H1 (cell line): ENCODE measurements around the gene SCP2.

Source experiments
- CEBPB ChIP-seq: IDR thresholded peaks from 2 replicates; pipeline ENCODE4 v1.6.1; 2012; ENCODE audit warnings: low read depth, low read length
- EZH2 ChIP-seq: fragments of 200-600 bp; sonication (generic); IDR thresholded peaks from 2 replicates; pipeline ENCODE4 v1.7.1; 2012; ENCODE audit warnings: low read depth, mild to moderate bottlenecking, moderate library complexity, low read length, inconsistent platforms; ENCODE audit not compliant: severe bottlenecking
- FOSL1 ChIP-seq: IDR thresholded peaks from 2 replicates; pipeline ENCODE4 v1.6.1; 2011; ENCODE audit warnings: mild to moderate bottlenecking, low read depth, low read length, moderate library complexity; ENCODE audit not compliant: insufficient read depth
- HDAC2 ChIP-seq, 2 experiments: fragments of 300-600 bp in 1 of 2; sonication (generic) in 1 of 2; IDR thresholded peaks; 2 replicates each; pipeline ENCODE4 v1.6.1; 2011 to 2012; ENCODE audit warnings: low read depth in 2 of 2, low read length in 2 of 2, mild to moderate bottlenecking in 2 of 2, moderate library complexity in 2 of 2, borderline replicate concordance in 1 of 2, inconsistent platforms in 1 of 2
- HDAC6 ChIP-seq: IDR thresholded peaks from one replicate; pipeline ENCODE4 v1.7.1; 2012; ENCODE audit warnings: low read depth, mild to moderate bottlenecking, inconsistent platforms, low read length, moderate library complexity
- POLR2A ChIP-seq, 2 experiments: IDR thresholded peaks; 1 replicate in 1 of 2; 2 replicates in 1 of 2; pipeline ENCODE4 v1.6.1; 2011; ENCODE audit warnings: low read depth in 2 of 2, low read length in 2 of 2, mild to moderate bottlenecking in 2 of 2; ENCODE audit errors: control extremely low read depth in 1 of 2
- TAF1 ChIP-seq: IDR thresholded peaks from 2 replicates; pipeline ENCODE4 v1.6.1; 2011; ENCODE audit warnings: mild to moderate bottlenecking, low read depth, low read length
- TCF12 ChIP-seq: IDR thresholded peaks from 2 replicates; pipeline ENCODE4 v1.6.1; 2011; ENCODE audit warnings: low read depth, mild to moderate bottlenecking, low read length
- YY1 ChIP-seq: IDR thresholded peaks from 2 replicates; pipeline ENCODE4 v1.6.1; 2011; ENCODE audit warnings: low read depth, mild to moderate bottlenecking, low read length
- TF ChIP-seq, protein P1 (sequence below), 3 experiments: IDR thresholded peaks; 1 replicate in 2 of 3; 2 replicates in 1 of 3; pipeline versions ENCODE4 v1.5.1 to v1.6.1; 2011; ENCODE audit warnings: low read length in 3 of 3, mild to moderate bottlenecking in 3 of 3, inconsistent platforms in 2 of 3, low read depth in 1 of 3, moderate library complexity in 1 of 3; ENCODE audit not compliant: insufficient read depth in 1 of 3; ENCODE audit errors: control extremely low read depth in 1 of 3

DNA sequence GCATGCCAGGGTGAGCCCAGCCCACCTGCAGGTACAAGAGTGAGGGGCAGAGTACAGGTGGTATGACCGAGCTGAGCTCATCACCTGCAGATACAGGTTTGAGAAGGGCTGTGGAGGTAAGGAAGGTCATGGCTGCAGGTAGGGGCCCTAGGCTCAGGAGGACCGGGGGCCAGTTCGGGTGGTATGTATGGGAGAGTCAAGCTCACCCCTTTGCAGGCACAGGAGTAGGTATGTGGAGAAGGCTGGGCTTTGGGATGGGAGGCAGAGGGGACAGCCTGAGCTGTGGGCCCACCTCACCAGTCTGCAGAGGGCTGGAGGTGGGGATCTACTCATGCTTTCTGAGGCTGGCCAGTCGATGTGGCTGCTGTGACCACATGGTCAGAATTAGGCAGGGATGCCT, 152.2 kb downstream of the SCP2 start:
- TF ChIP-seq YY1 (no peak), EZH2 (no peak), HDAC2 (IDR thresholded peaks at IDR 0.05; ENCODE audit: borderline replicate concordance in 1 of 2, low read depth in 2 of 2, low read length in 2 of 2) (no peak), POLR2A (IDR thresholded peaks at IDR 0.05; ENCODE audit: control extremely low read depth in 1 of 2, low read depth in 2 of 2, low read length in 2 of 2) (no peak), HDAC6 (no peak), CEBPB (no peak), TAF1 (no peak), TCF12 (no peak), FOSL1 (no peak)
- TF ChIP-seq, protein P1, sequence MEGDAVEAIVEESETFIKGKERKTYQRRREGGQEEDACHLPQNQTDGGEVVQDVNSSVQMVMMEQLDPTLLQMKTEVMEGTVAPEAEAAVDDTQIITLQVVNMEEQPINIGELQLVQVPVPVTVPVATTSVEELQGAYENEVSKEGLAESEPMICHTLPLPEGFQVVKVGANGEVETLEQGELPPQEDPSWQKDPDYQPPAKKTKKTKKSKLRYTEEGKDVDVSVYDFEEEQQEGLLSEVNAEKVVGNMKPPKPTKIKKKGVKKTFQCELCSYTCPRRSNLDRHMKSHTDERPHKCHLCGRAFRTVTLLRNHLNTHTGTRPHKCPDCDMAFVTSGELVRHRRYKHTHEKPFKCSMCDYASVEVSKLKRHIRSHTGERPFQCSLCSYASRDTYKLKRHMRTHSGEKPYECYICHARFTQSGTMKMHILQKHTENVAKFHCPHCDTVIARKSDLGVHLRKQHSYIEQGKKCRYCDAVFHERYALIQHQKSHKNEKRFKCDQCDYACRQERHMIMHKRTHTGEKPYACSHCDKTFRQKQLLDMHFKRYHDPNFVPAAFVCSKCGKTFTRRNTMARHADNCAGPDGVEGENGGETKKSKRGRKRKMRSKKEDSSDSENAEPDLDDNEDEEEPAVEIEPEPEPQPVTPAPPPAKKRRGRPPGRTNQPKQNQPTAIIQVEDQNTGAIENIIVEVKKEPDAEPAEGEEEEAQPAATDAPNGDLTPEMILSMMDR (IDR thresholded peaks at IDR 0.05; ENCODE audit: control extremely low read depth in 1 of 3, insufficient read depth in 1 of 3, low read depth in 1 of 3, low read length in 3 of 3), result no peak
